ENCODE results near the gene PALB2. TPM values are rescaled to one million over a fixed set of nuclear protein-coding genes. Genes with fewer than 3 reads are reported as not detected.
A peak's percentile ranks its signal among the peaks of the same experiment; 100 is the strongest.

Gene PALB2
- total and polyA plus RNA-seq, 9 of the 15 experiments (the other 6 are each of a cell fraction or from before 2014, with no cell fraction given), result 7.0 to 25.8 (median 15.2) TPM

- no peak for TF ChIP-seq FOXA3 (CRISPR knock-in tag; conservative IDR thresholded peaks at IDR 0.05 in 1 of 2, IDR thresholded peaks at IDR 0.05 in 1 of 2)
- no peak for TF ChIP-seq POU5F1 (IDR thresholded peaks at IDR 0.05; ENCODE audit: borderline replicate concordance, low read depth, low read length, partially characterized antibody)
- no peak for TF ChIP-seq ZNF785 (CRISPR knock-in tag; IDR thresholded peaks at IDR 0.05)
- no peak for TF ChIP-seq ZNF778 (CRISPR knock-in tag; IDR thresholded peaks at IDR 0.05)
- peak; percentile 57; the same call in 1 of the 2 replicates for TF ChIP-seq MYNN (IDR thresholded peaks at IDR 0.05)
- no peak for TF ChIP-seq MYNN (CRISPR knock-in tag; IDR thresholded peaks at IDR 0.05)
- TF ChIP-seq, protein P1, sequence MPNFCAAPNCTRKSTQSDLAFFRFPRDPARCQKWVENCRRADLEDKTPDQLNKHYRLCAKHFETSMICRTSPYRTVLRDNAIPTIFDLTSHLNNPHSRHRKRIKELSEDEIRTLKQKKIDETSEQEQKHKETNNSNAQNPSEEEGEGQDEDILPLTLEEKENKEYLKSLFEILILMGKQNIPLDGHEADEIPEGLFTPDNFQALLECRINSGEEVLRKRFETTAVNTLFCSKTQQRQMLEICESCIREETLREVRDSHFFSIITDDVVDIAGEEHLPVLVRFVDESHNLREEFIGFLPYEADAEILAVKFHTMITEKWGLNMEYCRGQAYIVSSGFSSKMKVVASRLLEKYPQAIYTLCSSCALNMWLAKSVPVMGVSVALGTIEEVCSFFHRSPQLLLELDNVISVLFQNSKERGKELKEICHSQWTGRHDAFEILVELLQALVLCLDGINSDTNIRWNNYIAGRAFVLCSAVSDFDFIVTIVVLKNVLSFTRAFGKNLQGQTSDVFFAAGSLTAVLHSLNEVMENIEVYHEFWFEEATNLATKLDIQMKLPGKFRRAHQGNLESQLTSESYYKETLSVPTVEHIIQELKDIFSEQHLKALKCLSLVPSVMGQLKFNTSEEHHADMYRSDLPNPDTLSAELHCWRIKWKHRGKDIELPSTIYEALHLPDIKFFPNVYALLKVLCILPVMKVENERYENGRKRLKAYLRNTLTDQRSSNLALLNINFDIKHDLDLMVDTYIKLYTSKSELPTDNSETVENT (CRISPR knock-in tag; IDR thresholded peaks at IDR 0.05), result no peak
- no peak for TF ChIP-seq PHF21A (IDR thresholded peaks at IDR 0.05; ENCODE audit: borderline replicate concordance, low read depth)
- 0 out of 2 replicates have a peak, but pooled peaks have one; percentile 45 for TF ChIP-seq ZNF384 (IDR thresholded peaks at IDR 0.05; ENCODE audit: low read depth, low read length)
- TF ChIP-seq ATF2 (CRISPR knock-in tag; IDR thresholded peaks at IDR 0.05), result no peak
- TF ChIP-seq BRD4 (IDR thresholded peaks at IDR 0.05), result peak; percentile 49; the same call in 1 of the 2 replicates
- TF ChIP-seq CTBP1 (IDR thresholded peaks at IDR 0.05; ENCODE audit: borderline replicate concordance), result peak; percentile 82
- no peak for TF ChIP-seq HNRNPL (IDR thresholded peaks at IDR 0.05; ENCODE audit: low read depth, low read length)
- TF ChIP-seq GABPA (tag; conservative IDR thresholded peaks at IDR 0.05; ENCODE audit: low read depth), result peak; percentile 97
- TF ChIP-seq, protein P2, sequence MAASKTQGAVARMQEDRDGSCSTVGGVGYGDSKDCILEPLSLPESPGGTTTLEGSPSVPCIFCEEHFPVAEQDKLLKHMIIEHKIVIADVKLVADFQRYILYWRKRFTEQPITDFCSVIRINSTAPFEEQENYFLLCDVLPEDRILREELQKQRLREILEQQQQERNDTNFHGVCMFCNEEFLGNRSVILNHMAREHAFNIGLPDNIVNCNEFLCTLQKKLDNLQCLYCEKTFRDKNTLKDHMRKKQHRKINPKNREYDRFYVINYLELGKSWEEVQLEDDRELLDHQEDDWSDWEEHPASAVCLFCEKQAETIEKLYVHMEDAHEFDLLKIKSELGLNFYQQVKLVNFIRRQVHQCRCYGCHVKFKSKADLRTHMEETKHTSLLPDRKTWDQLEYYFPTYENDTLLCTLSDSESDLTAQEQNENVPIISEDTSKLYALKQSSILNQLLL (CRISPR knock-in tag; IDR thresholded peaks at IDR 0.05; ENCODE audit: borderline replicate concordance), result no peak
- TF ChIP-seq OTX1 (CRISPR knock-in tag; IDR thresholded peaks at IDR 0.05), result peak; percentile 70; the same call in 1 of the 2 replicates
- no peak for TF ChIP-seq SMARCE1 (IDR thresholded peaks at IDR 0.05)
- TF ChIP-seq SMAD2 (IDR thresholded peaks at IDR 0.05; ENCODE audit: low read depth, low read length), result no peak
- TF ChIP-seq MXI1 (IDR thresholded peaks at IDR 0.05; ENCODE audit: low read depth, low read length), result peak; percentile 95
- peak; percentile 90 for TF ChIP-seq HMGN3 (IDR thresholded peaks at IDR 0.05; ENCODE audit: borderline replicate concordance, extremely low read depth, insufficient read length, low read depth, low read length)
Observed at GRCh38 chr16:23556881-23557778, 84.0 kb downstream of the PALB2 start, which contains the start of the genes EARS2 and UBFD1 (continued).

Measured in K562 (cell line).